Measurements from ENCODE around the gene GPR108. TPM values are rescaled to one million over a fixed set of nuclear protein-coding genes. Genes with fewer than 3 reads are reported as not detected.
"Not testable (repeated sequence)": the region's sequence is repeated elsewhere in the genome, so short reads cannot be mapped to it uniquely, and the experiment has no call there.

The GPR108 gene
- 26.3 and 35.7 TPM in 2 replicates for total RNA-seq (2014; rRNA removed; shearing (Covaris generic))

DNA sequence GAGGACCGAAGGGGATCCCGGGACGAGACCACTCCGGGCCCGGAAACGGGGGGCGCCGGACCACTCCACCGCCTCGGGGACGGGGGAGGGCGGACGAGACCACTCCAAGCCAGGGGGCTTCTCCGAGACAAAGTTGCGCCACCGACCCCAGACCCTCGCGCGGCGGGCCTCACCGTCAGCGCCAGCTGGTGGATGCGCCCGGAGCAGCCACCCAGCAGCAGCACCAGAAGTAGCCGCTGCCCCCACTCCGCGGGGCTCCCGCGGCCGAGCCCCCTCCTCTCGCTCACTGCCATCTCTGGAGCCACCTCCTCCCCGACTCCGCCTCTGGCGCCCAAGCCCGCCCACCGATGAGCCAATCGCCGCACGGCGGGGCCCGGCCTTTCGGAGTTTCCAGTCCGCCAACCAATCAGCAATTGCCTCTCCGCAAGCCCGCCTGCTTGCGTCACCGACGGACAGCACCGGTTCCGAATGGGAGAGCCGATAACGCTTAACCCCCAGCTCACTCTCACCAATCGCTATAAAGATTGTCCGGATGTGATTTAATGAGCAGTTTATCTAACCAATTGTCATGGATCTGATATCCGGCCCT lies at the start of gene GPR108:
GPR108 (minus strand) TSS at position 297 of the 589 bp plus-strand sequence; CDS start at position 293, 4 bp downstream.
- peak; percentile 100 for DNase-seq (ENCODE audit: low read depth)

DNA sequence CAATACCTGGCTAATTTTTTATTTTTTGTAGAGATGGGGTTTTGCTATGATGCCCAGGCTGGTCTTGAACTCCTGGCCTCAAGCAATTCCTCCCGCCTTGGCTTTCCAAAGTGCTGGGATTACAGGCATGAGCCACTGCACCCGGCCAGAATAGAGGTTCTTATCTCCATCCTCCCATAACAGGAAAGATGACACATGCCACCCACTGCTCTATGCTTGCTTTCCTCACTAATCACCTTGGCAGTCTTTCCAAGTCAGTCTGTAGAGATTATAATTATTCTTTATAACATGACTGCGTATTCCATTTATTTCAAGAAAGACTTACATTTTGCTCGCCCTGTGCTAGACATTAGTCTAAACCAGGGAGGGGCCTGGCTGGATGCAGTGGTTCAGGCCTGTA lies 41.8 kb upstream of the GPR108 start:
- DNase-seq (ENCODE audit: low read depth): peak; percentile 72

DNA sequence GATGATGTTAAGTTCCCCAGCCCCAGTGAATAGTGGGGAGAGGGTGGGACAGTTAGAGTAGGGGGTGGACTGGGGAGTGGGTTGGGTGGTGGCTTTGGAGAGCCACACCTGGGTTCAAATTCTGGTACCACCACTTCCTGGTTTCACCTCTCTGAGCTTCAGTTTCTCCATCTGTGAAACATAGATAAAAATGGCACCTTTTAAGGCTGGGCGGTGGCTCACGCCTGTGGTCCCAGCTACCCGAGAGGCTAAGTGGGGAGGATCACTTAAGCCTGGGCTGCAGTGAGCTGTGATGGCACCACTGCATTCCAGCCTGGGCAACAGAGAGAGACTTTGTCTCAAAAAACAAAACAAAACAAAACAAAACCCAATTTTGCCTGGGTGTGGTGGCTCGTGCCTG lies 41.0 kb upstream of the GPR108 start:
- DNase-seq (ENCODE audit: low read depth): no peak

DNA sequence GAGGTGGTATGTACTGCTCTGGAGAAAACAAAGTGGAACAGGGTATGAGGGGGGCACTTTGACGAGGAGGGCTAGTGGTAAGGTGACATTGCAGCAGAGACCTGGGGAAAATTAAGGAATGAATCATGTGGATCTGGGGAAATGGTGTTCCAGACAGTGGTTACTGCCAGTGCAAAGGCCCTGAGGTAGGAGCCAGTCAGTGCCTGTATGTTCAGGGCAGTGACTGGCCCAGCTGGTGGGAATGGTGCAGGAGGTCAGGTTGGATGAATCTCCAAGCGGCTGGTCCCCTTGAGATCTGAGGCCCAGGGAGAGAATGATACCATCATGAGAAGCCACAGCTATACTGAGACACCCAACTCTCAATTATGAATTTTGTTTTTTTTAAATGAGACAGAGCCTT lies 40.1 kb upstream of the GPR108 start:
- DNase-seq (ENCODE audit: low read depth): no peak

DNA sequence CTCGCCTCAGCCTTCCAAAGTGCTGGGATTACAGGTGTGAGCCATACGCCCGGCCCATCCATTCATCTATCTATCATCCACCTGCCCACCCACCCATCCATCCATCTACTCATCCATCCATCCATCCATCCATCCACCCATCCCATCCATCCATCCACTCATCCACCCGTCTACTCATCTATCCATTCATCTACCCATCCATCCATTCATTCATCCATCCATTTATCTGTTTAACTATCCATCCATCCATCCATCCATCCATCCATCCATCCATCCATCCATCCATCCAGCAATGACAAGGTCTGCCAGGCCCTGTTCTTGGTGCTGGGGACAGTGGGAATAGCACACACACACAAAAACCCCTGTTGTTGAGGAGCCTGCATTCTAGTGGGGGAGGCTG lies 39.6 kb upstream of the GPR108 start:
- DNase-seq (ENCODE audit: low read depth): no peak

DNA sequence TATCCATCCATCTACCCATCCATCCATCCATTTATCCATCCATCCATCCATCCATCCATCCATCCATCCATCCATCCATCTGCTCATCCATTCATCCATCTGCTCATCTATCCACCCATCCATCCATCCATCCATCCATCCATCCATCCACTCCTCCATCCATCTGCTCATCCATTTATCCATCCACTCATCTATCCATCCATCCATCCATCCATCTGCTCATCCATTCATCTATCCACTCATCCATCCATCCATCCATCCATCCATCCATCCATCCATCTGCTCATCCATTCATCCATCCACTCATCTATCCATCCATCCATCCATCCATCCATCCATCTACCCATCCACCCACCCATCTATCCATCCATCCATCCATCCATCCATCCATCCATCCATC lies 38.7 kb upstream of the GPR108 start:
- not testable (repeated sequence) for DNase-seq (ENCODE audit: low read depth)

DNA sequence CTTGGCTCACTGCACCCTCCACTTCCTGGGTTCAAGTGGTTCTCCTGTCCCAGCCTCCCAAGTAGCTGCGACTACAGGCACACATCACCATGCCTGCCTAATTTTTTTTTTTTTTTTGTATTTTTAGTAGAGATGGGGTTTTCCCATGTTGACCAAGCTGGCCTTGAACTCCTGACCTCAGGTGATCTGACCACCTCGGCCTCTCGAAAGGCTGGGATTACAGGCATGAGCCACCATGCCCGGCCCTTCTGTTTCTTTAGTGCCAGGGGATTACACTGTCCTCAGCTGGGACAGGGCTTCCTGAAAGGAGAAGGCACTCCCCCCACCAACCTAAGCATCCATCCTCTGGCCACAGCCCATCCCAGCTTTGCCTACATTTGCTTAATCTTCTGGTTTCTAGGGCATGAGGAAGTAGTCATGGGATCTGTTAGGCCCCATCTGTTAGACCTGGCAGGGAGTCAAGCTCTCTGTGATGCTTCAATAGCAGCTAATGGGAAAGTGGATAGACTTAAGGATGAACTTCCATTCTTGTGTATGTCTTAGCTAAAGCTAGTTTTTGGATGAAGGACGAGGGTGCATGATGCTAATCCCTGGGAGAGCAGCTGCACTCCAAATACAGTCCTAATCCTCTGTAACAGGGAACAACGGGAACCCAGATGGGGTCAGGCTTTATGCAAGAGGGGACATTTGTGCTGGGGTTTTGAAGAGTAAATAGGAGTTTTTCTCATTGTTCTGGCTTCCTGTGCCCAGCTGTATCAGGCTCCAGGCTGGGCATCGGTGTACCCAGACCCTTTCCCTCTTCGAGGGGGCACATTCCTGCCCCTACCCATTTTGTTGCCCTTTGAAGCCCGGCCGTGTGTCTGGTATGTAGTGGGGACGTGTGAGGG lies 37.7 kb upstream of the GPR108 start:
- peak; percentile 44 for DNase-seq (ENCODE audit: low read depth)

- DNase-seq (ENCODE audit: low read depth): no peak
Observed at GRCh38 chr19:6773323-6773931, 36.0 kb upstream of the GPR108 start.

DNA sequence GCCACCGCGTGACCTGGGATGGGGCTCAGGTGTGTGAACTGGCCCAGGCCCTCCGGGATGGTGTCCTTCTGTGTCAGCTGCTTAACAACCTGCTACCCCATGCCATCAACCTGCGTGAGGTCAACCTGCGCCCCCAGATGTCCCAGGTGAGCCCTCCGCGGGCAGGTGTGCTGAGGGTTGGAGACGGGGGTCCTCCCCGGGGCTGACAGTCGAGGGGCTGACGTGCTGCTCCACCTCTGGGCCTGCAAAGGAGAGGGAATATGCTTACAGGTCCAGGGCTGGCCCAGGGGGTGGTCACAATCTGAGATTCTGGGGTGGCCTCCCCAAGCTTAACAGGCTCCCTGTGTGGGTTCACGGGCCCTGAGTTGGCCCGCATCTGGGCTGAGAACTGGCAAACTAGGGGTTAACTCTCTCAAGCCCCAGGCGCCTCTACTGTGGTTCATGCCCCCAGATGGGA lies 35.5 kb upstream of the GPR108 start:
- no peak for DNase-seq (ENCODE audit: low read depth)

- no peak for DNase-seq (ENCODE audit: low read depth)
Observed at GRCh38 chr19:6772028-6772865, 34.9 kb upstream of the GPR108 start, which contains the start of gene VAV1. TSS of gene VAV1 (plus strand) at chr19:6772708. CDS start at chr19:6772808, 100 bp downstream.

GRCh38 chr19:6771648-6772027 lies 34.3 kb upstream of the GPR108 start:
- DNase-seq (ENCODE audit: low read depth): not testable (repeated sequence)

GRCh38 chr19:6769006-6769619 lies 31.7 kb upstream of the GPR108 start:
- peak; percentile 30 for DNase-seq (ENCODE audit: low read depth)

GRCh38 chr19:6768236-6768785 lies 30.9 kb upstream of the GPR108 start:
- no peak for DNase-seq (ENCODE audit: low read depth)

GRCh38 chr19:6767357-6768235 lies 30.2 kb upstream of the GPR108 start, which contains the start of gene SH2D3A:
TSS of gene SH2D3A (minus strand) at chr19:6767435. CDS start at chr19:6763748, 3,687 bp downstream.
- peak; percentile 75 for DNase-seq (ENCODE audit: low read depth)

- DNase-seq (ENCODE audit: low read depth): peak; percentile 27
Observed at GRCh38 chr19:6767081-6767356, 29.6 kb upstream of the GPR108 start.

DNA sequence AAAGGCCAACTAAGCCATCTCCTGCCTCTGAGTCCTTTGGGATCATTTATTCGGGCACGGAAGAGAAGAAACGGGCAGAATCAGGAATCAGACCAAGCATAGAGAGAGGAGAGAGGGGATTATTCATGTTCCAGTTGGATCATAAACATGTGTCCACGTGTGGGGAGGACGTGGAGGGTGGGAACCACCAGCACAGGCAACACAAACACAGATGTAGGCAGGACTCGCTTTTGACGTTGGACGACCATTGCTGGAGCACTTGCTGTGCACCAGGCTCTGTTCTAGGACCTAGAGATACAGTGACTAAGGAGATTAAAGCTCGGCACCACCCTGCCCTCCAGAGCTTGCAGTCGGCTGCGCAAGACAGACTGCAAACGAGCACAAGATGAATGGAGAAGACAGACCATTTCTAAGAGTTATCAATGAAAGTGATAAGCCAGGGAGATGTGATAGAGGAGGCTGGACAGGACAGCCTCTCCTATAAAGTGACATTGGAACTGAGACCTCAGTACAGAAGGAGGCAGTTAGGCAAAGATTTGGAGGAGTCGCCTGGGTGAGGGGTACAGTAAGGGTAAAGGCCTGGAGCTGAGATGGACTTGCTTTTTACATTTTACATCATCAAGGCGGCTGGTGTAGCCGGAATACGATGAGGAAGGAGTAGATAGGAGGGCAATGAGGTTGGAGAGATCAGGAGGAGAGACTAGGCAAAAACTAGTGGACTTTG lies 29.1 kb upstream of the GPR108 start:
- DNase-seq (ENCODE audit: low read depth): peak; percentile 48

- DNase-seq (ENCODE audit: low read depth): peak; percentile 72
Observed at GRCh38 chr19:6765738-6766356, 28.5 kb upstream of the GPR108 start.

DNA sequence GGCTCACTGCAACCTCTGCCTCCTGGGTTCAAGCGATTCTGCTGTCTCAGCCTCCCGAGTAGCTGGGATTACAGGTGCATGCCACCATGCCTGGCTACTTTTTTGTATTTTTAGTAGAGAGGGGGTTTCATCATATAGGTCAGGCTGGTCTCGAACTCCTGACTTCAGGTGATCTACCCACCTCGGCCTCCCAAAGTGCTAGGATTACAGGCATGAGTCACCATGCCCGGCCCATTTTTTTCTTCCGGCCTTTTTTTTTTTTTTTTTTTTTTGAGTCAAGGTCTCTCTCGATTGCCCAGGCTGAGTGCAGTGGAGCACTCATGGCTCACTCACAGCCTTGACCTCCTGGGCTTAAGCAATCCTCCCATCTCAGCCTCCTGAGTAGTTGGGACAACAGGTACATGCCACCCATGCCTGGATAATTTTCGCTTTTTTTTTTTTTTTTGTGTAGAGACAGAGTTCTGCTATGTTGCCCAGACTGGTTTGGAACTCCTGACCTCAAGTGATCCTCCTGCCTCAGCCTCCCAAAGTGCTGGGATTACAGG lies 24.9 kb upstream of the GPR108 start:
- DNase-seq (ENCODE audit: low read depth): peak; percentile 24

Measured in Daoy (cell line).